GM21737 (cell line): ENCODE data around the gene SIVA1.
"Not testable (repeated sequence)": the region's sequence is repeated elsewhere in the genome, so short reads cannot be mapped to it uniquely, and the experiment has no call there.

Experiments used
- ATAC-seq: cut with Tn5 transposase; IDR thresholded peaks from one replicate; pipeline ENCODE4 v1.9.1; 2021; ENCODE audit warnings: mild to moderate bottlenecking, moderate library complexity; ENCODE audit not compliant: unreplicated experiment

The SIVA1 gene

GRCh38 chr14:104750753-104751057 is 2.2 kb upstream of the SIVA1 start:
- ATAC-seq = not testable (repeated sequence)

GRCh38 chr14:104751539-104752422 is 1.2 kb upstream of the SIVA1 start:
- no peak for ATAC-seq

- no peak for ATAC-seq
Observed at GRCh38 chr14:104752423-104752734, 568 bp upstream of the SIVA1 start.

- ATAC-seq = no peak
Observed at GRCh38 chr14:104753528-104754212, 723 bp downstream of the SIVA1 start.

GRCh38 chr14:104754213-104754851 is 1.4 kb downstream of the SIVA1 start:
- no peak for ATAC-seq

GRCh38 chr14:104755621-104756020 is 2.7 kb downstream of the SIVA1 start:
- no peak for ATAC-seq

- ATAC-seq = no peak
Observed at GRCh38 chr14:104756477-104757237, 3.7 kb downstream of the SIVA1 start.

GRCh38 chr14:104757238-104757585 is 4.3 kb downstream of the SIVA1 start:
- ATAC-seq = no peak

GRCh38 chr14:104757681-104758392 is 4.9 kb downstream of the SIVA1 start:
- ATAC-seq = no peak

- no peak for ATAC-seq
Observed at GRCh38 chr14:104758981-104759969, 6.3 kb downstream of the SIVA1 start.

- no peak for ATAC-seq
Observed at GRCh38 chr14:104765517-104765916, 12.6 kb downstream of the SIVA1 start.

- no peak for ATAC-seq
Observed at GRCh38 chr14:104766256-104766862, 13.4 kb downstream of the SIVA1 start.

- no peak for ATAC-seq
Observed at GRCh38 chr14:104766863-104767633, 14.1 kb downstream of the SIVA1 start.

- ATAC-seq = no peak
Observed at GRCh38 chr14:104767634-104767918, 14.6 kb downstream of the SIVA1 start.

- ATAC-seq = peak; percentile 70
Observed at GRCh38 chr14:104768437-104769323, 15.7 kb downstream of the SIVA1 start.

- ATAC-seq = no peak
Observed at GRCh38 chr14:104769324-104770071, 16.6 kb downstream of the SIVA1 start.

GRCh38 chr14:104770072-104770579 is 17.2 kb downstream of the SIVA1 start:
- no peak for ATAC-seq
